Hepatocyte (in vitro differentiated cells): Measurements from ENCODE around the gene TNNT3. TPM values are rescaled to one million over a fixed set of nuclear protein-coding genes. Genes with fewer than 3 reads are reported as not detected.

ENCODE experiments used
- DNase-seq: peaks from one replicate; pipeline ENCODE4 v3.0.0-alpha.2; 2016; ENCODE audit warnings: low spot score
- H2AFZ ChIP-seq: fragments of 200-600 bp; sonication (generic); 2 replicates; pipeline ENCODE4 v1.6.0; 2016; ENCODE audit warnings: antibody characterized with exemption, mild to moderate bottlenecking
- H3K27ac ChIP-seq: fragments of 200-600 bp; sonication (generic); 2 replicates; pipeline ENCODE4 v1.5.1; 2016; ENCODE audit warnings: mild to moderate bottlenecking
- H3K27me3 ChIP-seq: fragments of 200-600 bp; sonication (generic); 2 replicates; pipeline ENCODE4 v1.6.1; 2016
- H3K36me3 ChIP-seq: fragments of 200-600 bp; sonication (generic); replicated peaks from 2 replicates; pipeline ENCODE4 v1.5.1; 2016; ENCODE audit warnings: low read depth; ENCODE audit not compliant: insufficient read depth
- H3K4me1 ChIP-seq: fragments of 200-600 bp; sonication (generic); 2 replicates; pipeline ENCODE4 v1.5.1; 2016; ENCODE audit warnings: mild to moderate bottlenecking, moderate library complexity; ENCODE audit not compliant: insufficient read depth
- H3K4me2 ChIP-seq: fragments of 200-600 bp; sonication (generic); 2 replicates; pipeline ENCODE4 v1.6.0; 2016
- H3K4me3 ChIP-seq: fragments of 200-600 bp; sonication (generic); 2 replicates; pipeline ENCODE4 v1.5.1; 2016; ENCODE audit warnings: mild to moderate bottlenecking
- H3K79me2 ChIP-seq: fragments of 200-600 bp; sonication (generic); 2 replicates; pipeline ENCODE4 v1.6.0; 2017; ENCODE audit warnings: mild to moderate bottlenecking
- H3K9me2 ChIP-seq: fragments of 200-600 bp; sonication (generic); replicated peaks from 2 replicates; pipeline ENCODE4 v1.6.0; 2017; ENCODE audit warnings: mild to moderate bottlenecking; ENCODE audit not compliant: insufficient read depth
- H3K9me3 ChIP-seq: fragments of 200-600 bp; sonication (generic); 2 replicates; pipeline ENCODE4 v1.5.1; 2016; ENCODE audit warnings: low read depth, mild to moderate bottlenecking
- H4K20me1 ChIP-seq: fragments of 200-600 bp; sonication (generic); 2 replicates; pipeline ENCODE4 v1.6.0; 2016; ENCODE audit warnings: mild to moderate bottlenecking; ENCODE audit not compliant: insufficient read depth, poor library complexity, severe bottlenecking
- EZH2 ChIP-seq: fragments of 200-600 bp; sonication (generic); IDR thresholded peaks from 2 replicates; pipeline ENCODE4 v1.6.1; 2016; ENCODE audit warnings: antibody characterized with exemption, mild to moderate bottlenecking, borderline replicate concordance
- EZH2phosphoT487 ChIP-seq: fragments of 200-600 bp; sonication (generic); IDR thresholded peaks from one replicate; pipeline ENCODE4 v1.6.1; 2018; ENCODE audit warnings: antibody characterized with exemption, mild to moderate bottlenecking, low read depth, moderate library complexity; ENCODE audit not compliant: unreplicated experiment, severe bottlenecking
- WGBS: methylation state at CpG from one replicate; pipeline ENCODE4 v1.1.6; 2016; ENCODE audit warnings: low lambda C conversion rate; ENCODE audit errors: missing lambda C conversion rate; 5-methylcytosine and 5-hydroxymethylcytosine counted together
- polyA plus RNA-seq: library from polyadenylated mRNA; unstranded; fragments of >200 nt; fragmentation: Nextera tagmentation; extraction: Ambion mirVana; gene quantifications from 2 replicates; pipeline ENCODE4 v1.2.1, GENCODE V29; 2016
- total RNA-seq: library from RNA; depleted of rRNA; stranded (reverse); fragments of >200 nt; gene quantifications from 2 replicates; pipeline ENCODE4 v1.2.3, GENCODE V29; 2014
- TF ChIP-seq, protein P1 (sequence below): fragments of 200-600 bp; sonication (generic); IDR thresholded peaks from 2 replicates; pipeline ENCODE4 v1.5.1; 2016; ENCODE audit warnings: antibody characterized with exemption, mild to moderate bottlenecking; ENCODE audit not compliant: poor library complexity

The TNNT3 gene
- 19.2 and 20.6 TPM in 2 replicates for total RNA-seq
- polyA plus RNA-seq = 29.9 and 41.4 TPM in 2 replicates

DNA sequence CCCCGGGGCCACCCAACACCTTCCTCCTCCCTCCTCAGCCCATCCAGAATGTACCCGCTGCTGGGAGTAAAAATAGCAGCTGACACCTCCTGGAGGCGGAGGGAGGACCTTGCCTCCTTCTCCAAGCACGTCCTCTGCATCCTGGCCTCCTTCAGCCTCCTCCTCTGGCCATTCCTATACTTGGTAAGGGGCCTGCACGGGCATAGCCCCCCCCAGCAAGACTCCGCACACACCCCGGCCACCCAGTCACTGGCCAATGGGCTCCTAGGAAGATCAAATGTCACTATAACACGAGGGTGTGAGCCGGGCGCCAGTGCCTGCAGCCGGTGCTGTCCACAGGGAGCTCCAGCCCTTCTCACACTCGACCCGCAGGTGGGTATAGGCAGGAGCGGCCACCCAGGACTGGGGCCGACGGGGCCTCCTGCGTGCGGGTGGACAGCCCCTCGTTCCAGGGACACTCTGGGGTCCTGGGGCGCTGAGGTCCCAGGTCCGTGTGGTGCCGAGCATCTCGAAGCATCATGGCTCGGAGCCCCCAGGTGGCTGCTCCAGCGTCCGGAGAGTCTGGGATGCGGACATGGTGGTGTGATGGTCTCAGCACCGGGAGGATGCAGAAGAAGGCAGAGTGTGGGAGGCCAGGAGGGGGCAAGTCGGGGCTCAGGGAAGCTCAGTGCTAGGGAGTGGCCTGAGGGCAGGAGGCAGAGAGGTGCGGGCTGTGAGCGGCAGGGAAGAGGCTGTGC, at the start of gene TNNT3:
Gene TNNT3, plus strand, starts transcription at position 313 of the 737 bp plus-strand sequence. CDS start 3,172 bp downstream, outside the sequence.
- no peak within 1 kb of the TSS for H3K4me2 ChIP-seq
- no peak within 1 kb of the TSS for H2AFZ ChIP-seq
- no peak for TF ChIP-seq EZH2phosphoT487
- TF ChIP-seq, protein P1, sequence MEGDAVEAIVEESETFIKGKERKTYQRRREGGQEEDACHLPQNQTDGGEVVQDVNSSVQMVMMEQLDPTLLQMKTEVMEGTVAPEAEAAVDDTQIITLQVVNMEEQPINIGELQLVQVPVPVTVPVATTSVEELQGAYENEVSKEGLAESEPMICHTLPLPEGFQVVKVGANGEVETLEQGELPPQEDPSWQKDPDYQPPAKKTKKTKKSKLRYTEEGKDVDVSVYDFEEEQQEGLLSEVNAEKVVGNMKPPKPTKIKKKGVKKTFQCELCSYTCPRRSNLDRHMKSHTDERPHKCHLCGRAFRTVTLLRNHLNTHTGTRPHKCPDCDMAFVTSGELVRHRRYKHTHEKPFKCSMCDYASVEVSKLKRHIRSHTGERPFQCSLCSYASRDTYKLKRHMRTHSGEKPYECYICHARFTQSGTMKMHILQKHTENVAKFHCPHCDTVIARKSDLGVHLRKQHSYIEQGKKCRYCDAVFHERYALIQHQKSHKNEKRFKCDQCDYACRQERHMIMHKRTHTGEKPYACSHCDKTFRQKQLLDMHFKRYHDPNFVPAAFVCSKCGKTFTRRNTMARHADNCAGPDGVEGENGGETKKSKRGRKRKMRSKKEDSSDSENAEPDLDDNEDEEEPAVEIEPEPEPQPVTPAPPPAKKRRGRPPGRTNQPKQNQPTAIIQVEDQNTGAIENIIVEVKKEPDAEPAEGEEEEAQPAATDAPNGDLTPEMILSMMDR = no peak
- TF ChIP-seq EZH2 = no peak
- no peak within 1 kb of the TSS for H3K4me3 ChIP-seq
- no peaks in the 10 kb centered on the region for H3K27me3 ChIP-seq
- peaks cover 2% of the 10 kb centered on the region for H3K4me1 ChIP-seq
- no peaks in the 10 kb centered on the region for H4K20me1 ChIP-seq
- no peak within 1 kb of the TSS for H3K27ac ChIP-seq
- H3K9me3 ChIP-seq = no peaks in the 10 kb centered on the region
- no peak for DNase-seq
- 82% methylated on average over 25 of the region's 31 CpGs for WGBS
- no peaks in the 10 kb centered on the region for H3K36me3 ChIP-seq
- no peaks in the 10 kb centered on the region for H3K9me2 ChIP-seq
- no peaks in the 10 kb centered on the region for H3K79me2 ChIP-seq

DNA sequence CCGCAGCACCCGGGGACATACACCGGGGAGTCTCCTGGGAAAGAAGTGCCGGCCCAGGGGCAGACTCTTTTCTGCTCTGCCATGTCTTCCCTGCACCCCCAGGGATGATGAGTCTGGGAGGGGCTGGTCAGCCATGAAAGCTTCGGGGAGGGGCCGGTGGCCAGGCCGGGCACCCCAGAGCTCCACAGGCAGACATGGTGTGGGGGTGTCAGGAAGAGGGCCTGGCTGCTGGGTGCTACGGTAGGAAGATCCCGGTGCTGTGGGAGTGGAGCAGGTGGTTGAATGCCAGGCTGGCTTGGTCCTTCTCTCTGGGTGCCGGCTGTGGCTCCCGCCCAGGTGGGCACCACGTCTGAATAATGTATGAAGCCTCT, 49.2 kb upstream of the TNNT3 start:
- DNase-seq = no peak
- no peak for TF ChIP-seq EZH2
- no peak for TF ChIP-seq EZH2phosphoT487
- TF ChIP-seq, protein P1 = no peak
- no peaks in the 10 kb centered on the region for H3K9me2 ChIP-seq
- no peak overlapping the region for H3K4me2 ChIP-seq
- H3K4me1 ChIP-seq = peaks cover 11% of the 10 kb centered on the region
- H3K27me3 ChIP-seq = no peaks in the 10 kb centered on the region
- H4K20me1 ChIP-seq = no peaks in the 10 kb centered on the region
- H2AFZ ChIP-seq = no peak overlapping the region
- H3K4me3 ChIP-seq = no peak overlapping the region
- 93% methylated on average over 12 of the region's 12 CpGs for WGBS
- no peaks in the 10 kb centered on the region for H3K36me3 ChIP-seq
- H3K79me2 ChIP-seq = no peaks in the 10 kb centered on the region
- H3K9me3 ChIP-seq = no peaks in the 10 kb centered on the region
- no peak overlapping the region for H3K27ac ChIP-seq

DNA sequence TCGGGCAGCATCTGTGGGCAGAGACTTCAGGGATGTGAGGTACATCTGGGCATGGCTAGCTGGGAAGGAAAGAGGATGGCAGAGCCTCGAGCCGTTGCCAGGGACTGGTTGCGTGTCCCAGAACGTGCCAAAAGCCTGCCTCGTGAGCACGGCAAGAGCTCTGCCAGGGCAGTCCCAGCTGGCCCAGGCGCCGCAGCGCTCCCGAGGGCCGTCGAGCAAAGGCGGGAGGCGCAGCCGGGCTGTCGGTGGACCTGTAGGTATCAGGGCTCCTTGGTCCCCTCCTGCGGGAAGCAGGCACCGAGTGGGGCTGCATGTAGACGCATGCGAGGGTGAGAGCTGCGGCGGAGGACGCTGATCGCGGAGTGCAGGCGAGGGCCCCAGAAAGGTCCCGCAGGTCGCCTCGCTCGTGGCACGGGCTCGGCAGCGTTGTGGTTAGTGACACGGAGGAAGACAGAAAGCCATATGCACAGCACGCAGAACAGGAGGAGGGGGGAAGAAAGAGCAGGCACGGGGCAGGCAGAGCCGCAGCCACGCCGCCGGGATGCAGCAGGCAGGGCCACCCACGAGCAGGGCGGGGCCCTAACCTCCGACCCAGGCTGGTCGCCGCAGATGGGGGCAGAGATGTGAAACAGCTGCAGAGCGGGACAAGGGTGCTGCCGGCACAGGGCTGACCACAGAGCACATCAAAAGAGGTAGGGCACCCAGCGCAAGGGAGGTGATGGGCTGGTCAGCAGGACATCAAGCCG, 48.6 kb upstream of the TNNT3 start:
- no peak for DNase-seq
- Histone ChIP-seq H3K9me2 (no peaks in the 10 kb centered on the region), H3K27me3 (no peaks in the 10 kb centered on the region), H3K4me3 (no peak overlapping the region), H3K36me3 (no peaks in the 10 kb centered on the region), H3K9me3 (no peaks in the 10 kb centered on the region), H4K20me1 (no peaks in the 10 kb centered on the region), H3K4me1 (peaks cover 17% of the 10 kb centered on the region), H3K27ac (no peak overlapping the region), H3K79me2 (no peaks in the 10 kb centered on the region), H2AFZ (no peak overlapping the region), H3K4me2 (no peak overlapping the region)
- WGBS = 79% methylated on average over 46 of the region's 50 CpGs
- TF ChIP-seq EZH2phosphoT487 = no peak
- TF ChIP-seq EZH2 = no peak
- TF ChIP-seq, protein P1 = no peak
